IPS-NIHi7 (cell line): ENCODE measurements around the gene ELAVL4.

Experiments
- DNase-seq: peaks from one replicate; pipeline ENCODE4 v3.0.0; 2012; ENCODE audit warnings: mixed read lengths; ENCODE audit errors: extremely low spot score

The ELAVL4 gene

GRCh38 chr1:50252196-50252595 lies 143.5 kb downstream of the ELAVL4 start:
- no peak for DNase-seq
